ENCODE data around the gene MPRIP. TPM values are rescaled to one million over a fixed set of nuclear protein-coding genes. Genes with fewer than 3 reads are reported as not detected.

The MPRIP gene
- total RNA-seq, 2 donors from 2014 or later: 84.3 to 258 TPM

DNA sequence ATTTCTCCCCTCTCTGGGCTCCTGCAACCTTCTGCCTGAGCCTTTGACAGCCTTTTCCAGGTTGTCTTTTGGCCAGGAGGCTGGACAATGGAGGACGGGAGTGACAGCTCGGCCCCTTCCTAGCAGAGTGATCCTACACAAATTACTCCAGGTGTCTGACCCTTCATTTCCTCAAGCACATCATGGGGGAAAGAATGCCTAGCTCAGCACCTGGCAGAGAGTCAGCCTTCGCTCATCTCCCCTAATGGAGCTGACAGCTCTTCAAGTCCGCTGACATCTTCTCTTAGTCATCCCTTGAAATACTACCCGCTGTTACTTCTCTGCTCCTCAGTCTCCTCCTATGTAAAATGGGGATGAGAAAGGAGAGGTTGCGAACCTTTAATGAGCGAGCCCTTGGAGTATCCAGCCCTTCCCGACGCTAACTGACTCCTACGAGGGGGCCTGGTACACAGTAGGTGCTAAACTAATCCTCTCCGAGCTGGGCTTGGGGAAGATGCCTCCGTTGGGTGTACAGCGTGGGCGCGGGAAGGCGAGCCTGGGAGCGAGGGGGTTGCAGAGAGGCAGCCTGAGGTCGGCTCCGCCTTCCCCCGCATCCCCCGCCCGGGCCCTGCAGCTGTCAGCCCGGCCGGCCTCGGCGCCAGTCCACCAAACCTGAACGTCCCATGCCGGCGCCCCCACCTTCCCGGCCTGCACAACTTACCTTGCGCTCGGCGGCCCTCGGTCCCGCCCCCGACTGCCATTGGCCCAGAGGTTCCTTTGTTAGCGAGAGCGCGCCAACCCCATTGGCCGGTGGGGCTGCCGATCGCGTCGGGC lies 480 bp upstream of the MPRIP start:
- Histone ChIP-seq H3K27ac (peak overlapping the region; percentile 36 to 54), H3K36me3 (no peaks in the 10 kb centered on the region), H3K4me3 (peak overlapping the region; percentile 36 to 70), H3K4me1 (replicated peaks) (no peaks in the 10 kb centered on the region), H3K27me3 (replicated peaks; ENCODE audit: insufficient read depth) (no peaks in the 10 kb centered on the region), H3K9me3 (no peaks in the 10 kb centered on the region)
- DNase-seq (ENCODE audit: low spot score): peak; percentile 99
- intact Hi-C loops (cut with DNase I): no loop called here
- TF ChIP-seq POLR2AphosphoS5 (IDR thresholded peaks at IDR 0.05) (peak; percentile 88), CTCF (IDR thresholded peaks at IDR 0.05) (no peak), POLR2A (IDR thresholded peaks at IDR 0.05) (peak; percentile 64)
- WGBS: 10% methylated on average over 44 of the region's 44 CpGs

GRCh38 chr17:17042851-17043460 lies 699 bp downstream of the MPRIP start:
- no peak for DNase-seq (ENCODE audit: low spot score)
- under 1% methylated on average over 36 of the region's 37 CpGs for WGBS
- TF ChIP-seq CTCF (IDR thresholded peaks at IDR 0.05): no peak
- TF ChIP-seq POLR2AphosphoS5 (IDR thresholded peaks at IDR 0.05): no peak
- no peak for TF ChIP-seq POLR2A (IDR thresholded peaks at IDR 0.05)
- no peaks in the 10 kb centered on the region for H3K4me1 ChIP-seq (replicated peaks)
- H3K9me3 ChIP-seq: no peaks in the 10 kb centered on the region
- H3K36me3 ChIP-seq: no peaks in the 10 kb centered on the region
- H3K4me3 ChIP-seq: peak overlapping the region; percentile 58 to 70
- peak overlapping the region; percentile 65 to 70 for H3K27ac ChIP-seq
- H3K27me3 ChIP-seq (replicated peaks; ENCODE audit: insufficient read depth): no peaks in the 10 kb centered on the region
- intact Hi-C loops (cut with DNase I): no loop called here

DNA sequence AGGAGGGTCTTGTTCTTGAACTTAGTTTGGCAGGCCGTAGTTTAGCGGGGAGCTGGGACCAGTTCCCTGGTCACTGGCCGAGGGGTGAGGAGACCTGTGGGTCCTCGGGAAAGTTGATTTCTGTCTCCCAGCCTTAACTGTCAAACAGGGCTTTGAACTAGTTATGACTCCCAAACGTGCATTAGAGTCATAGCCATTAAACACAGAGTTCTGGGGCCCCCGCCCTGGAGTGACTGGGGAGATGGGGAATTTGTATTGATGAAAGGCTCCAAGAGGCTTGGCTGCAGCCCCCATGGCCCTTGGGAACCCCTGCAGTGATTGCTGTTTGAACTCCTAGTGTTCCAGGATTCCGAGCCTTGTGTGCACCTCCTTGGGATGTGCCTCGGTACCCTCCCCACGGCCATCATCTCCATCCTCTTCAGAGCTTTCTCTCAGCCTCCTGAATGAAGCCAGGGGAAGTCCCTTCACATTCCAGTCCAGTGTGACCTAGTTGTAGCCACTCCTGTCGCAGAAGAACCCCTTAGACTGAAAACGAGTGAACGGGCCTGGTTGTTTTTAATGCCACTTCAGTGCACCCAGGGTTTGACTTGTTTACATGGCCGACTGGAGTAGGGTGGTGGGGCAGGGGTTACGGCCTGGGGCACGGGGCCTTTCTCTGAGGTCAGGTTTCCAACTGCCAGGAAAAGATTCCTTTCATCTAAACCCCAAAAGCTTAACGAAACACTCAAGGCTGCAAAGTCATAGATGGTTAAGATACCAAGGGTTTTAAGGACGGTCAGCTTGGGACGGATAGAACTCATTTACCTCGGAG lies 1.4 kb downstream of the MPRIP start:
- Histone ChIP-seq H3K4me3 (peak overlapping the region; percentile 58 to 70), H3K27ac (peak overlapping the region; percentile 65 to 70), H3K36me3 (no peaks in the 10 kb centered on the region), H3K9me3 (no peaks in the 10 kb centered on the region), H3K4me1 (replicated peaks) (no peaks in the 10 kb centered on the region), H3K27me3 (replicated peaks; ENCODE audit: insufficient read depth) (no peaks in the 10 kb centered on the region)
- TF ChIP-seq POLR2A (IDR thresholded peaks at IDR 0.05): no peak
- intact Hi-C loops (cut with DNase I): no loop called here
- no peak for DNase-seq (ENCODE audit: low spot score)
- 8% methylated on average over 19 of the region's 19 CpGs for WGBS

GRCh38 chr17:17044846-17045561 lies 2.7 kb downstream of the MPRIP start:
- Histone ChIP-seq H3K4me1 (replicated peaks) (no peaks in the 10 kb centered on the region), H3K27me3 (replicated peaks; ENCODE audit: insufficient read depth) (no peaks in the 10 kb centered on the region), H3K4me3 (peak overlapping the region in 1 of 2 donors; percentile 7), H3K27ac (peak overlapping the region; percentile 65 to 70), H3K9me3 (no peaks in the 10 kb centered on the region), H3K36me3 (no peaks in the 10 kb centered on the region)
- no peak for DNase-seq (ENCODE audit: low spot score)
- WGBS: 8% methylated on average over 6 of the region's 6 CpGs
- TF ChIP-seq POLR2AphosphoS5 (IDR thresholded peaks at IDR 0.05) (no peak), CTCF (IDR thresholded peaks at IDR 0.05) (no peak), POLR2A (IDR thresholded peaks at IDR 0.05) (no peak)
- intact Hi-C loops (cut with DNase I): no loop called here

DNA sequence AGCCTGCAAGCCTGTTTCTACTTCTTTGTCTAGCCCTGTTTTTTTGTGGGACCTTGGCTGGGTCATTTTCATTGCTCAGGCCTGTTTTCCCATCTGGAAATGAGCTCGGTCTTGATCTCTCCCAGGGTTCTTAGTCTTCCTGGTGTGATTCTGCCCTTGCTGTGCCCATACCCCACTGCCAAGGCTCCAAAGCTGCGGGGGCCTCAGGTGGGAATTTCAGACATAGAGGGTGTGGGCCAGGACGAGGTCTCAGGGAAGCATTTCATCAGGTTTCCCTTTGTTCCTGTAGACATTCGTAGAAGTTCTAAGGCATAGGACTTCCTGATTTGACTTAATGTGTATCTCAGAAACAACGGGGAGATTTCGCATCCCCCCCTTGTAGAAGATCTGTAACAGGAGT lies 5.8 kb downstream of the MPRIP start:
- Histone ChIP-seq H3K9me3 (no peaks in the 10 kb centered on the region), H3K36me3 (no peaks in the 10 kb centered on the region), H3K4me1 (replicated peaks) (no peaks in the 10 kb centered on the region), H3K27me3 (replicated peaks; ENCODE audit: insufficient read depth) (no peaks in the 10 kb centered on the region), H3K27ac (no peak overlapping the region), H3K4me3 (no peak overlapping the region)
- intact Hi-C loops (cut with DNase I): no loop called here
- WGBS: 84% methylated on average over 6 of the region's 6 CpGs
- DNase-seq (ENCODE audit: low spot score): no peak
- TF ChIP-seq POLR2AphosphoS5 (IDR thresholded peaks at IDR 0.05): no peak
- TF ChIP-seq CTCF (IDR thresholded peaks at IDR 0.05): no peak
- TF ChIP-seq POLR2A (IDR thresholded peaks at IDR 0.05): no peak
